SKM-1 treated with dmso at 0.1 percent for 144 hours (cell line): ENCODE results near the gene IFITM5.
"Not testable (repeated sequence)": the region's sequence is repeated elsewhere in the genome, so short reads cannot be mapped to it uniquely, and the experiment has no call there.

Experiments
- DNase-seq: peaks from one replicate; lab custom pipeline; 2025; ENCODE audit not compliant: unreplicated experiment; lab: John Stamatoyannopoulos, UW

The IFITM5 gene

DNA sequence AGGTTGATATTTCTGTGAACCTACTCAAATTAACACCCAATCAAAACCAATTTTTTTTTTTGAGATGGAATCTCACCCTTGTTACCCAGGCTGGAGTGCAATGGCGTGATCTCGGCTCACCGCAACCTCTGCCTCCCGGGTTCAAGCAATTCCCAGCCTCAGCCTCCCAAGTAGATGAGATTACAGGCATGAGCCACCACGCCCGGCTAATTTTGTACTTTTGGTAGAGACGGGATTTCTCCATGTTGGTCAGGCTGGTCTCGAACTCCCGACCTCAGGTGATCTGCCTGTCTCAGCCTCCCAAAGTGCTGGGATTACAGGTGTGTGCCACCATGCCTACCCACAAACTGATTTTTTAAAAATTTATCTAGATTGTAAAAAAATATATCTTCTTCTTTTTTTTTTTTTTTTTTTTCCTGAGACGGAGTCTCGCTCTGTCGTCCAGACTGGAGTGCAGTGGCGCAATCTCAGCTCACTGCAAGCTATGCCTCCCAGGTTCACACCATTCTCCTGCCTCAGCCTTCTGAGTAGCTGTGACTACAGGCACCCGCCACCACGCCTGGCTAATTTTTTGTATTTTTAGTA lies 29.3 kb upstream of the IFITM5 start:
- DNase-seq = not testable (repeated sequence)

DNA sequence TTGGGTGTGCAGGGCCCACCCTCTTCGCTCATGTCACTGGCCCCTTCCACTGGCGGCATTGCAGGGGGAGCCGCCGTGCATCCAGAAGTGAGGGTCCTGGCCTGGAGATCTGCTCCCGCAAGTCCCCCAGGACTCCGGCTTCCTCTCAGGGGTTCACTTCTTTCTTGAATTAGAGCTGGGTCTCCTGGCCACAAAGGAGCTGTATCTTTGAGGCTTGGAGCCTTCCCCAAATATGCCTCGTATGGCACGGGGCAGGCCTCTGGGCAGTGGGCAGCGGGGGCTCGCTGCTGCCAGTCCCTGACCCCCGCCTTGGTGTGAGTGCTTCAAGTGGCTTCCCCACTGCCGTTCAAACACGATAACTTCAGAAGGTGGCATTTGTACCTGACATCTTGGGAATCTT lies 28.7 kb upstream of the IFITM5 start:
- DNase-seq = no peak

GRCh38 chr11:327581-327923 lies 28.2 kb upstream of the IFITM5 start:
- DNase-seq = no peak

- peak; percentile 95 for DNase-seq
These were observed 27.7 kb upstream of the IFITM5 start for GRCh38 chr11:326842-327580.

GRCh38 chr11:326592-326841 lies 27.2 kb upstream of the IFITM5 start:
- DNase-seq = no peak

GRCh38 chr11:325796-326591 lies 26.7 kb upstream of the IFITM5 start:
- DNase-seq = no peak

DNA sequence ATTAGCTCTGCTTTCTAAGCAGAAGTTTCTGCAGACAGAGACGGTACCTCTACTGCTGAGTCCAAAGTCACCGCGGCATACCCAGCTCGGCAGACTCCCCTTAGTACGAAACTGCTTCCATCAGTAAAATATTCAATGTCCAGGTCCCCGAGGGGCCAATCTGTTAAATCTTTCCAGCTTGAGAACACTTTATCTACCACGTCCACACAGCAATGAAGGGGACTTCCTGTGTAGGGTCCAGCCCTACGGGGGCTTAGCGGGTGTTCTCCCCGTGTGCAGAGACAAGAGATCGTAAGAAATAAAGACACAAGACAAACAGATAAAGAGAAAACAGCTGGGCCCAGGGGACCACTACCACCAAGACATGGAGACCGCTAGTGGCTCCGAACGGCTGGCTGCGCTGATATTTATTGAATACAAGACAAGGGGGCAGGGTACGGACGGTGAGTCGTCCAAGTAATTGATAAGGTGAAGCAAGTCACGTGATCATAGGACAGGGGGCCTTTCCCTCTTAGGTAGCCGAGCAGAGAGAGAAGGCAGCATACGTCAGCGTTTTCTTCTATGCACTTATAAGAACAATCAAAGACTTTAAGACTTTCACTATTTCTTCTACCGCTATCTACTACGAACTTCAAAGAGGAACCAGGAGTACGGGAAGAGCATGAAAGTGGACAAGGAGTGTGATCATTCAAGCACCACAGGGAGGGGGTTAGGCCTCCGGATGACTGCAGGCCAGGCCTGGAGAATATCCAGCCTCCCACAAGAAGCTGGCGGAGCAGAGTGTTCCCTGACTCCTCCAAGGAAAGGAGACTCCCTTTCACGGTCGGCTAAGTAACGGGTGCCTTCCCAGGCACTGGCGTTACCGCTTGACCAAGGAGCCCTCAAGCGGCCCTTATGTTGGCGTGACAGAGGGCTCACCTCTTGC lies 25.5 kb upstream of the IFITM5 start:
- not testable (repeated sequence) for DNase-seq

DNA sequence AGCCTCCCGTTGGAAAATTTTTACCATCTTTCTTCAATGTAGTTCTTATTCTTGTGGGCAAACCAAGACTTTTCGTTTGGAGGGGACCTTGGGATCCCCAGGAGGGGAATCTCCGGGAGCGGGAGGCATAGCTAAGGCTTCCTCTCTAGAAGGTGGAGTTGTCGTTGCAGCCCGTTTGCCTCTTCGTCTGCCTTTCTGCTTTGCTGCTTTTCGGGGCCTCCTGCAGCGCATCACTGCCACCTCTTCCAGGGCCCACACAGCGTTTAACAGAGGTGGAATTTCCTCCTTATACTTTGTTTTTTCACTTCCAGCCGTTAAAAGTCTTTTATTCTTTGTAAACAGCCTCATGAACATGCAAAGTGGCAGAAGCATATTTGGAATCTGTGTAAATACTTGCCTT lies 24.8 kb upstream of the IFITM5 start:
- no peak for DNase-seq

DNA sequence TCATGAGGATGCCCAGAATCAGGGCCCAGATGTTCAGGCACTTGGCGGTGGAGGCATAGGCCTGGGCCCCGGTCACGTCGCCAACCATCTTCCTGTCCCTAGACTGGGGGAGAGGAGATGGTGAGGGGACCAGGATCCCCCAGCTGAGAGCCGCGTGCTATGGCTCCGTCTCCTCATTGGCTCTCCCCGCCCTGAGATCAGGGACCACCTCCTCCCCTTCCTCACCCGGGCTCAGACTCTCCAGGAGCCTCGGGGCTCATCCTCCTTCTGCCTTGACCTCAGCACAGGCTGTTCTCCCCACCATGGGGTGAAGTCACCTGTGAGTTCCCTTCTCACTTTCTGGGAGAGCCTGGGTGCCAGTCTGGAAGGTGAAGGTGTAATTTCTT lies 20.6 kb upstream of the IFITM5 start:
- DNase-seq = not testable (repeated sequence)

DNA sequence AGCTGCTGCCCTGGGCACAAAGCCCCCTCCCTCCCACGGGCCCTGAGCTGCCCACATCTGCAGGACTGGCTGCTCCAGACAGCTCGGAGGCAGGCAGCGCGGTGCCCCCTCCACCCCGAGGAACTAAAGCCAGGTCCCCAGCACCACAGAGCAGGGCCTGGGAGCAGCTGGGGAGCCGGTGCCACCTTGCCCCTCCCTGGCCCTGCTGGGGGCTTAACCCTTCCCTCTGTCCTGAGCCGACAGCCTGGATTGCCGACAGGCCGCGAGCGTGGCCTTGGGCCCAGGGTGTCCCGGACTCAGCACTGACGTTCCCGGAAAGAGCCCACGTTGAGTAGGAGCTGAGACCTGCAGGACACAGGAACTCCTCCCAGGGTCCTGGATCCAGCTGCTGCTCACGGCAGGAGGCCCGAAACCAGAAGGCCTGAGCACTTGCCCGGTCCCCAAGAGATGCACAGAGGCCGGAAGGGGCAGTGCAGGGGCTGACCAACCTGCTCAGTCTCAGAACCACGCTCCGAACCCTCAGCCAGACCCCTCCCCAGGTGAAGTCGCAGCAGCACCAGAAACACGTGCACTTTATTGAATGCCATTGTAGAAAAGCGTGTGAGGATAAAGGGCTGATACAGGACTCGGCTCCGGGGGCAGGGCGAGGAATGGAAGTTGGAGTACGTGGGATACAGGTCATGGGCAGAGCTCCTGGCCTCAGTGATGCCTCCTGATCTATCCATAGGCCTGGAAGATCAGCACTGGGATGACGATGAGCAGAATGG lies 20.0 kb upstream of the IFITM5 start:
- DNase-seq = not testable (repeated sequence)

- DNase-seq = not testable (repeated sequence)
These were observed 19.2 kb upstream of the IFITM5 start for GRCh38 chr11:318405-319120.

GRCh38 chr11:317668-318404 lies 18.5 kb upstream of the IFITM5 start:
- DNase-seq = not testable (repeated sequence)

DNA sequence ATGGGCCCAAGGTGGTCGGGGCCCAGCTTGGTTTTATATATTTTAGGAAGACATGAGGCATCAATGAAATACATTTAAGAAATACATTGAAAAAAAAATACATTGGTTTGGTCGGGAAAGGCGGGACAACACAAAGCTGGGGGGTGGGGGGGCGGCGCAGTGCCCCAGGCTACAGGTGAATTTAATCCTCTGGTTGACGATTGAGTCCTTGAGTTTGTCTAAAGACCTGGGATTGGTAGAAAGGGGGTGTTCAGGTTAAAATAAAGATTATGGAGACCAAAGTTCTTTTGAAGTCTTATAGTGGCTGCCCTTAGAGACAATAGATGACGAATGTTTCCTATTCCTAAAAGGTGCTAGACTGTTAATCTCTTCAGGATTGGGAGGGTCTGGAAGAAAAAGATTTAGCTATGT lies 17.6 kb upstream of the IFITM5 start:
- DNase-seq = no peak

- no peak for DNase-seq
These were observed 16.8 kb upstream of the IFITM5 start for GRCh38 chr11:316031-316701.

- no peak for DNase-seq
These were observed 16.2 kb upstream of the IFITM5 start for GRCh38 chr11:315516-315994.

DNA sequence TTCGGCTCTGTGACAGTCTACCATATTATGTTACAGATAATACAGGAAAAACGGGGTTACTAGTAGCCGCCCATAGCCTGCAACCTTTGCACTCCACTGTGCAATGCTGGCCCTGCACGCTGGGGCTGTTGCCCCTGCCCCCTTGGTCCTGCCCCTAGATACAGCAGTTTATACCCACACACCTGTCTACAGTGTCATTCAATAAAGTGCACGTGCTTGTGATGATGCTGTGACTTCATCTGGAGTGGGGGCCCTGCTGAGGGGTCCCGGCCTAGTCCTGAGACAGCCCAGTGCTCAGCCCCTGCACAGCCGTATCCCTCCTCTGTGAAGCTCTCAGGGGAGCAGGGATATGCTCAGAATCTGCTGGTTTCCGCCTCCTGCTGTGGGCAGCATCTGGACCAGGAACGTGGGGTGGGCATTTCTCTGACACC lies 15.7 kb upstream of the IFITM5 start:
- no peak for DNase-seq

GRCh38 chr11:314554-314875 lies 15.2 kb upstream of the IFITM5 start:
- not testable (repeated sequence) for DNase-seq

DNA sequence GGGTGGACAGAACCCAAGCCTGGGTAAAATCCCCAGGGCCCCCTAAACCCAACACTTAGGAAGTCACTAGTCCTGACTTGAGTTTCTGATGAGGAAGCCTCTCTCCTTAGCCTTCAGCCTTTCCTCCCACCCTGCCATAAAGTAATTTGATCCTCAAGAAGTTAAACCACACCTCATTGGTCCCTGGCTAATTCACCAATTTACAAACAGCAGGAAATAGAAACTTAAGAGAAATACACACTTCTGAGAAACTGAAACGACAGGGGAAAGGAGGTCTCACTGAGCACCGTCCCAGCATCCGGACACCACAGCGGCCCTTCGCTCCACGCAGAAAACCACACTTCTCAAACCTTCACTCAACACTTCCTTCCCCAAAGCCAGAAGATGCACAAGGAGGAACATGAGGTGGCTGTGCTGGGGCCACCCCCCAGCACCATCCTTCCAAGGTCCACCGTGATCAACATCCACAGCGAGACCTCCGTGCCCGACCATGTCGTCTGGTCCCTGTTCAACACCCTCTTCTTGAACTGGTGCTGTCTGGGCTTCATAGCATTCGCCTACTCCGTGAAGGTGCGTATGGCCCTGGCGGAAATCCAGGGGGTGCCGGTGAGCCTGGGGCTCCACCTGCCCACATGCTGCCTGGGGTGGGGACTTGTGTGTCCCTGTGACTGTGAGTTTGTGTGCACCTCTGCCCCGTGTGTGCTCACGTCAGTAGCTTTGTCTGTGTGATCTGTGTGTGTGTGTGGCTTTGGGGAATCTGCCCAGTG lies 14.6 kb upstream of the IFITM5 start, which contains the start of gene IFITM1:
IFITM1 (plus strand) TSS at position 254 of the 767 bp plus-strand sequence; CDS start at position 385, 131 bp downstream.
- DNase-seq = peak; percentile 65
